ENCODE data around the gene BCL3.

BCL3 gene

DNA sequence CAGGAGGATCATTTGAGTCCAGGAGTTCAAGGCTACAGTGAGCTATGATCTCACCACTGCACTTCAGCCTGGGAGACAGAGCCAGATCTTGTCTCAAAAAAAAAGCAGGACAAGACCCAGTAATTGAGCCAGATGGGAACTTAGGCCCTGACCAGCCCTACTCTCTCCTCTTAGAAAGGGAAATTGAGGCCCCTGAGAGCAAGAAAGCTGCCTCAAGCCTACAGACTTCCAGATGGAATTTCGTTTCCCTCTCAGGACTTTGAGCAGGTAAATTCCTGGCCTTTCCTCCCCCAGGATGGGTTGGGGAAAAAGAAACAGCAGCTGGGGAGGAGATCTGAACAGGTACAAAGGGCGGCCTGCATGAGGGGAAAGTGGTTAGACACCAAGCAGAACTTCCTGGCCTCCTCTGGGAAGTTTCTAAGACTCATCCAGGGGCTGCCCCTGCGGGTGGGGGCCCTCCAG is 3.6 kb upstream of the BCL3 start:
- no peak for DNase-seq

DNA sequence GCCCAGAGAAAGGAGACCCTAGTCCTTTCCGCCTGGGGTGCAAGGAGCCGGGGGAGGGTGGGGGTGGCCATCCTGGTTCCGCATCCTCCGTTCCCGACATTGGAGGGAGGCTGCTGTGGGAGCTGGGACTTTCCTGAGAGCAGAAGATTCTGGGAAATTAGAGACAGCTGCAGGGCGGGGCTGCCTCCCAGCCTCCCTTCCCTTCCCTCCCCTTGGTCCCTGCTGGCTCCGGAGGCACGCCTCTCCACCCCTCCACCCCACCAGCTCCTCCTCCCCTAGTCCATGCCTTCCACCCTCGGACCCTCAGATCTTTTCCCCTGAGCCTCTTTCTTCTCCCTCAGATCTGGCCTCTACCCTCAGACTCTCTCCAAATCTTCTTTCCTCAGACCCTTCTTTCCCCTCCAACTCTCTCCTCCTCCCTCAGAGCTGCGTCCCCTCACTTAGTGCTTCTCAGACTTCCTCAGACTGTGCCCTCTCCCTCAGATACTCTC is 3.1 kb upstream of the BCL3 start:
- no peak for DNase-seq

DNA sequence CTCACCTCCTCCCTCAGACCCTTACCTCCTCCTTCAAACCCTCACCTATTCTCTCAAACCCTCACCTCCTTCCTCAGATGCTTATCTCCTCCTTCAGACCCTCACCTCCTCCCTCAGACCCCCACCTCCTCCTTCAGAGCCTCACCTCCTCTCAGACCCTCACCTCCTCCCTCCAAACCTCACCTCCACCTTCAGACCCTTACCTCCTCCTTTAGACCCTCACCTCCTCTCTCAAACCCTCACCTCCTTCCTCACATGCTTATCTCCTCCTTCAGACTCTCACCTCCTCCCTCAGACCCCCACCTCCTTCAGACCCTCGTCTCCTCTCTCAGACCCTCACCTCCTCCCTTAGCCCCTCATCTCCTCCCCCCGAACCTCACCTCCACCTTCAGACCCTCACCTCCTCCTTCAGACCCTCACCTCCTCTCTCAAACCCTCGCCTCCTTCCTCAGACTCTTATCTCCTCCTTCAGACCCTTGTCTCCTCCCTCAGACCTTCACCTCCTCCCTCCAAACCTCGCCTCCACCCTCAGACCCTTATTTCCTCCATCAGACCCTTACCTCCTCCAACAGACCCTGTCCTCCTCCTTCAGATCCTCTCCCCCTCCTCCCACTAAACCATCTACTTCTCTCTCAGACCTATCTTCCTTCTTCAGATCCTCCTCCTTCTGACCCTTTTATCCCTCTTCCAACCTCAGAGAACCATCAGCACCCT is 2.5 kb upstream of the BCL3 start:
- no peak for DNase-seq

DNA sequence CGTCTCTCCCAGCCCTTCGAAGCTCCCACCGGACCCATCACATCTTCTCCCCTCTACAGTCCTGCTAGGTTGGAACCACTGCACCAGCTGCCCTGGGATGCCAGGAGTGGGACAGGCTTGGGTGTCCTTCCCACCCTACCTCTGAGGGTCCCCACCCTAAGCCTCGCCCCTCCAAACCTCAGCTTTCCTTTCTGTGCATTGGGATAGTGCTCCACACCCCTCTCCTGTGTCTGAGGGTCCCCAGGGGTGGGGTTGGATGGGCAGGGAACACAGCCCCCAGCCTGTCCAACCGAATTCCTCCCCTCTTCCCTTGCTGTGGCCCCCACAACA is 1.9 kb upstream of the BCL3 start:
- DNase-seq = no peak

DNA sequence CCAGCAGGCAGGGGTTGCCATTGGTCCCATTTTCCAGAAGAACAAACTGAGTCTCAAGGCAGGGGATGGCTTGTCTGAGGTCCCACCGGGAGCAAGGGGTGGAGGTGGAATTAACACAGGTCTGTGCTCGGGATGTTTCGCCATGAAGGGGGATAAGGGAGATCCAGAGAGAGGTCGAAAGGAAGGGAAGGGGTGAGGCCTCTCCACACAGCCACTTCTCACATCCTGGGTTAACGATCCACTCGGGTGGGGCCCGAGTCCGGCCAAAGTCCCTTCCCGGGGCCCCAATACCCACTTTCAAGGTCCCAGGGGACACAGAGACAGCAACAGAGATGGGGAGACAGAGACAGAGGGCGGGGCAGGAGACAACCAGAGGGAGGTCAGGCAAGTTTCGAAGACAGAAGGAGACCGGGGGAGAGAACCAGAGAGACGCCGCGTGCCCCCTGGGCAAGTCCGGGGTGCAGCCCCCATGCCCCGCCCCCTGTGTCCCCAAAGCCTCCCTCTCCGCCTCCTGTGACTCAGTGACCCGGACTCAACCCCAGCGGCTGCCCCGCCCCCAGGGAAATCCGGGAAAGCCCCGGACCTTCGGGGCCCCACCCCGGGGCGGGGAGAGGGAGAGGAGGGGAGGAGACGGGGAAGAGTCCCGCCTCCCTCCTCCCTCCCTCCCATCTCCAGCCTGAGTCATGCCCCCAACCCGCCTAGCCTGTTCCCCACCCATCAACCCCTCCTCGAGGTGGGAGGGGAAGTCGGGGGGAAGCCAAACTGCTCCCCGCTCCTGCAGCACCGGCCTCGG is 1.4 kb upstream of the BCL3 start:
- DNase-seq = peak; percentile 30

DNA sequence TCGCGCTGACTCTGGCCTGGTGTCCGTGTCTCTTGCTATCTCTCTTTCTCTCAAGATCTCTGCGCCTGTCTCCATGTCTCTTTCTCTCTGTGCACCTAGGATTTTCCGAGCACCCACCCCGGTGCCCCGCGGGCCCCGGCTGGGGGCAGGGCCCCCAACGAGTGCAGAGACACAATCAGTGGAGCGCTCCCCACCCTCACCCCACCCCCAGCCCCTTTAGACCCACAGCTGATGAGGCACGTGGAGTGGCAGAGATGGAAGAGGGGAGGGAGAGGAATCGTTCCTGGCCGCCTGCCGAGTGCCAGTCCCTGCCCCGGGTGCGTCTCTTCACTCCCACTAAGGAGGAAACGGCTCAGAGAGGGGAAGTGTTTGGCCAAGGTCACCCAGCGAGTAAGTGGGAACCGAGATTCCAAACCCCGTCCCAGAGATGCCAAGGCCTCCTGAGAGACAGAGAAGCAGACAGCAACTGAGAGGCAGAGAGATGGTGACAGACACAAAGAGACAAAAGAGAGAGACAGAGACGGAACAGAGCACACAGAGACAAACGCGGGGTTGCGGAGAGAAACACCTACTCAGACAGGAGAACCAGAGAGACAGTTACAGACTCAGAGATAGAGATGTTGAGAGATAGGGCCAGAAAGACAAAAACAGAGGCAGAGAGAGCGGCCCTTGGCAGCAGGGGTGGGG is 626 bp upstream of the BCL3 start:
- peak; percentile 26 for DNase-seq

DNA sequence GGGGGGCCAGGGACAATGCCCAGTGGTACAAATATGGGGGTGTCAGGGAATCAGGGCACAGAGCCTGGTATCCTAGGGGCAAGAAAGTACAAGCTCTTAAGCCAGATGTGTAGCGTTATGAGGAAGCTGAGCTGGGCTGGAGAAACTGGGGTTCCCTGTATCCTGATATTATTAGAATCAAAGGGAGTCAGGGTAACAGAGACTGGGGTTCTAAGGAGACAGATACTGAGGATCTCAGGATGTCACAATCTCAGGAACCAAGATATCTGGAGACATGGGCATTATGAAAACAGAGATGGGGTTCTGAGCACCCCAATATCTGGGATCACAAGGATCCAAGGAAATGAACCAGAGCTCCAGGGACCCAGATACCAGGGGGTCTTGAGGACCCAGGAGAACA is 784 bp downstream of the BCL3 start:
- DNase-seq = no peak

DNA sequence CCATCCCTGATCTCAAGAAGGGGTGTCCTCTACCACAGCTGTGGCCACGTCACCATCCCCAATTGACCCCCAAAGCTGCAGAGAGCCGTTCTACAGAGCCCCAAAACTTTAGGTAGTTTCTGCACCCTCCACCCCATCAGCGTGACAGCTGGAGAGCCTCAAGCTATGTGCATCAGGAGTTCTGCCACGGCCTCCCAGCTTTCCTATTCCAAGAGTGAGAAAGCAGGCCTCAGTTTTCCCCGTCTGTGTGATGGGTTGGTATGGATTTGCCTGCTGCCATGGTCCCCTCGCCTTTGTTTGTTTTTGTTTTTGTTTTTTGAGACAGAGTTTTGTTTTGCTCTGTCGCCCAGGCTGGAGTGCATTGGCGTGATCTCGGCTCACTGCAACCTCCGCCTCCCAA is 1.5 kb downstream of the BCL3 start:
- no peak for DNase-seq

DNA sequence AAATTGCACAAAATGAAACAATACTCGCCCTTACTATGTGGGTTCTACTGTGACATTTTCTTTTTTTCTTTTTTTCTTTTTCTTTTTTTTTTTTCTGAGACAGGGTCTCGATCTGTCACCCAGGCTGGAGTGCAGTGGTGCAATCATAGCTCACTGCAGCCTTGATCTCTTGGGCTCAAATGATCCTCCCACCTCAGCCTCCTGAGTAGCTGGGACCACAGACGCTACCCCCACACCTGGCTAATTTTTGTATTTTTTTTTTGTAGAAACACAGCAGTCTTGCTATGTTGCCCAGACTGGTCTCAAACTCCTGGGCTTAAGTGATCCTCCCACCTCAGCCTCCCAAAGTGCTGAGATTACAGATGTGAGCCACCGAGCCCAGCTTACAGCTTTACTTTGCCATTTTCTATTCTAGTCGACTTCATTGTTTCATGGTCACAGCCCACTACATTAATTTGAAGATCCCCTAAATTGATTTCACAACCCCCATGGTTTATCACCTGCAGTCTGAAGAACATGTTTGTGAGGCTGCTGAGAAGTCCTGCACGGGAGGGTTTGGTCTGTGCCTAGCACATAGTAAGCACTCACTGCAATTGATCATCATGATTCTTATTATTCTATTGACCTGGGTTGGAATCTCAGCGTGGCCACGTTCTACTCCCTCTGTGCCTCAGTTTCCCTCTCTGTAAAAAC is 3.8 kb downstream of the BCL3 start:
- no peak for DNase-seq

DNA sequence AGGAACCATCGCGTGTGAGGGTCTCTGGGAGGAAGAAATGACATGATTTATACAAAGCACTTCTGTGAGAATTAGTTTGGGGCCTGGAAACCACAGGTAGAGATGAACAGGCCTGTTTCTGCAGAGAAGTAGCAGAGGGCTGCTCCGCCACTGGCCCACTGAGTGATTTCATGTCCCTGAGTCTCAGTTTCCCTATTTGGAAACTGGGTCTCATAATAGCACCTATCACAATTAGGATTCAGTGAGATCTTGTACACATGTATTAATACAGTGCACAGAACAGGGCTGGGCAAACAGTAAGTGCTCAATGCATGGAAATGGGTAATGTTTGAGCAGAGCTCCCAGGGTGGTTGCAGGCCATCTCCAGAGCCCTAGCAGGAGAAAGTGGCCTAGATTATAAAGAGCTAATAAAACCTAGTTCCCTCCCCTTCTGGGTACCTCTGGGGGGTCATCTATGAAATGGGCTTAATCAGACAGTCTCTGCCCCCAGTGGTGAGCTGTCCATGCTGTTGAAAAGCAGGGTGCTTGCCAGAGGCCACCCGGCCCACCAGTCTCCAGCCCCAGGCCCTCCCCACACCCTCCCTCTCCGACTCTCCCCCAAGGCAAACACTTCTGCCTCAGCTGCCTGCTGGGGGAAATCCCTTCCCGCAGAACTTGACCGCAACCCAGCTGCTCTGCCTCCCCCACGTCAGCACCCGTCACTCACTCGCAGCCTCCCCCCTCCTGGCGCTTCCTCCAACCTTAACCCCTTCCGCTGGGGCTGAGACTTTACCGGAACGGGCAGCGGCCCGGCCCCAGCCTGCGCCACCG is 4.5 kb downstream of the BCL3 start:
- no peak for DNase-seq

DNA sequence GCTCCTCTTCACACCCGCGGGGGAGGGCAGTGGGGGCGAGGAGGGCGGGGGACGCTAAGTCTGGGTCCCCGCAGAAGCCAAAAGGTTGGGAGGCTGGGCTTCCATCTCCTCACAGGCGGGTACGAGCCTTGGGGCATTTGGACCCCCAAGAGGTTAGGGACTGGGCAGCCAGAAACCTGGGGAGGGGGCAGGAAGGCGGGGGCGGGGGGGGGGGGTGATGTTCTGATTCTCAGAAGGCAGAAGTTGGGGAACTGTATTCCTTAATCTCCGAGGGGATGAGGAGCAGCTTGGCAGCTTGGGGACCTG is 5.1 kb downstream of the BCL3 start:
- DNase-seq = no peak

DNA sequence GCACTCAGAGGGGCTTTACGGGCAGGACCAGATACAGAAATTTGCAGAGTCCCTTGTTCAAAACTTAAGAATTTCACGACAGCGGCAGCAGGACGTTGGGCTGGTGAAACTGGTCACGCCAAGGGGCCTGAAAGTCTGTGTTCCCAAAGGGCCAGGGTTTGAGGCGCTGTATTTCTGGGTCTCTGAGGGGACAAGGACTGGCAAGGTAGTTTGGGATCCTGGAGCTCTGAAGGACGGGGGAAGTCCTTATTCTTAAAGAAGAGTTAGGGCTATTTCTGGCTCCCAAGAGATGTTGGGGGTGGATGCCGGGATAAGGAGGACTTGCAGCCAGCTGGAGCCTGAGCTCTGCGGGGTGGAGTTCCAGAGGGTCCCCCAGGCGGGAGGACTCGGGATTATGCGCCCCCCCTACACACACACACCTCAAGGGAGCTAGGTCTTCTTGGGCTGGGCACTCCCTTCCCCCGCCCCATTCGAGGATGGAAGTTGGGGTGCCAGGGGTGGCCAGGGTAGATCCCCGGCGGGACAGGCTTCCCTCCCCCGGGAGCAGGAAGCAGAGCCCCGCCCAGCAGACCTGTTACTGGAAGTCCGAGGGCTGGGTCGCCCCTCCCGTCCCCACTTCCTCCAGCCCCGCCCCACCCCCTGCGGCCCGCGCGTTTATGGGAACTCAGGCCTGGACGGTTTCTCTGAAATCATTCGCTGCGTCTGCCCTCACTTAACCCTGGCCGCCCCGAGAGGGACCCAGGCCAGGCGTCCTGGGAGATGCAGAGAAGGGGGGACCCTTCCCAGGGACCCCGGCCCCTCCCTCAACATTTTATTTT is 5.6 kb downstream of the BCL3 start:
- no peak for DNase-seq

DNA sequence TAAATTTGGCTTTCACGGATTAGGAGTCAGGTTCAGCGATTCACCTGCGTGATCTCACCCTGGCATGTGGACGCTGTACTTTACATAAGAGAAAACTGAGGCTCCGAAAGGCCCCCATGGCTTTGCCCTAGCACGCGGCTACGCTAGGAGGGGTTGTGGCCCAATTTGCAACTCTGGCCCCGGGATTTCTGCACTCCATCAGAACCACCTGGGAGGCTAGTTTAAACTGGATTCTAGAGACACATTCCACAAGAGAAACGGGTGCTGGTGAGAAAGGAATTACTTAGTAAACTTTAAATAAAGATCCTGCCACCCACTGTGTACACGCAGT is 6.2 kb downstream of the BCL3 start:
- no peak for DNase-seq

DNA sequence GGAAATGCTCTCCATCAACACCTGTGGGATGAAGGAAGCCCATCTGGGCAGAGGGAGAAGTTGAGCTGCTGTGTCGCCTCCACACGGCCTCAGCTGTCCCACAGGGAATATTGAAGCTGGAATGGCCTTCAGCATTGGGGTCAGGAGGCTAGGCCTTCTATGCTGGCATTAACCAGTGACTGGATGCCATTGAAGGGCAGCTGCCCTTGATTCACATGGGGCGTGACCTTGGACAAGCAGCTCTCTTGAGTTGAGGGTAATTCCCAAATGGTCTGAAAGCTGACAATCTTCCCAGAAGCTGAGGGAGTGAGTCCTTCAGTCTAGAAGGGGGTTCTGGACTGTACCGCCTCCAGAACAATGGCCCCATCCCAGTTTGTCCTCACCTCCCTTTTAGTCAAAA is 6.7 kb downstream of the BCL3 start:
- no peak for DNase-seq

DNA sequence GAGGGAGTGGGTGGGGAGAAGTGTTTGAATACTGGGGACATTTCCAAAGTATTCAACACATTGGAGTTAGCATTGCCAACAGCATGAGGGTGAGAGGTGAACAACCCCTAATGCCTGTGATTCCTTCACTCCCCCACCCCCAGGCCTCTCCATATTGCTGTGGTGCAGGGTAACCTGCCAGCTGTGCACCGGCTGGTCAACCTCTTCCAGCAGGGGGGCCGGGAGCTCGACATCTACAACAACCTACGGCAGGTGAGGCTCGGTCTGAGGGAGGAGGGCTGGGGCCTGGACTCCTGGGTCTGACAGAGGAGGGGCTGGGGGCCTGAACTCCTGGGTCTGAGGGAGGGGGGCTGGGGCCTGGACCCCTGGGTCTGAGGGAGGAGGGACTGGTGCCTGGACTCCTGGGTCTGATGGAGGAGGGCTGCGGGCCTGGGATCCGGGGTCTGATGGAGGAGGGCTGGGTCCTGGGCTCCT is 7.6 kb downstream of the BCL3 start:
- no peak for DNase-seq

DNA sequence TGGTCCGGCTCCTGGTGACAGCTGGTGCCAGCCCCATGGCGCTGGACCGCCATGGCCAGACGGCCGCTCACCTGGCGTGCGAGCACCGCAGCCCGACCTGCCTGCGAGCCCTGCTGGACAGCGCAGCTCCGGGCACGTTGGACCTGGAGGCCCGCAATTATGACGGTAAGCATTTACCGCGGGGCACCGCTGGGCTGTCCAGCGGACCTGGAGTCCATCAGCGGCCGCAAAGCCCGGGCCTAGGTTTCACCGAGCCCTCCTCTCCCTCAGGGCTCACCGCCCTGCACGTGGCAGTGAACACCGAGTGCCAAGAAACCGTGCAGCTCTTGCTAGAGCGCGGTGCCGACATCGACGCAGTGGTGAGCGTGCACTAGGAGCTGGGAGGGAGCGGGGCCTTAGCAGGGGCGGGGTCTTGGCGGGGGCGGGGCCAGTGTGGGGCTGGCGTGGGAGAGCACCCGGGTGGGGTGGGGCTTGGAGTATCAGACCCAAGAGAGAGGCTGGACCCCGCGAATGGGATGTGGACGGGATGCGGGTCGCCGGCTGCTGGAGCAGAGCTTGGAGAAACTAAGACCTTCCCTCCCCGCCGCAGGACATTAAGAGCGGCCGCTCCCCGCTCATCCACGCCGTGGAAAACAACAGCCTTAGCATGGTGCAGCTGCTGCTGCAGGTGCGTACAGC is 8.7 kb downstream of the BCL3 start:
- no peak for DNase-seq

DNA sequence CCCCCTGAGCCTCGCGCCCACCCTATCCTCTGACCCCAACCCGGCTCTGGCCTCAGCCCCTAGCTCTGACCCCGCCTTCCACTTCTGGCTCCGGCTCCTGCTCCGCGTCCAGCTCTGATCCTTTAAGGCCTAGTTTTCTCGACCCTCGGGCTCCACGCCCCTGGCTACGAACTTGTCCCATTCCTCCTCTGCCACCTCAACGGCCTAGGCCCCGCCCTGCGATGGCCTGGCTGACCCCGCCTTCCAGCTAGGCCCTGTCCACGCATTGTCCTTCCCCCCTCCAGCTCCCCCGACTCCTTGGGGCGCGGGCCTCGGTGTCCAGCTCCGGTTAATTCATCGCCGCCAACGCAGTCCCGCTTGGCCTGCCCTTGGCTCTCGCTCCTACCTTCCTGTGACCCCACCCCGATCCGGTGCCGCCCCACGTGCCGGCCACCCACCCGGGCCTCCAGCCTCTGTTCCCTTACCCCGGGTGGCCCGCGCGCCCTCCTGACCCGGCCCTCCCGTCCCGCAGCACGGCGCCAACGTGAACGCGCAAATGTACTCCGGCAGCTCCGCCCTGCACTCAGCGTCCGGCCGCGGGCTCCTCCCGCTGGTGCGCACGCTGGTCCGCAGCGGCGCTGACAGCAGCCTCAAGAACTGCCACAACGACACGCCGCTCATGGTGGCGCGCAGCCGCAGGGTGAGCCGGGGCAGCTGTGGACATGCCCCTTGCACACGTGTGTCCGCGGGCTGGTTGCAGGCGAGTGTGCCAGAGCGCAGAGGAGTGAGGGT is 9.4 kb downstream of the BCL3 start:
- DNase-seq = no peak

DNA sequence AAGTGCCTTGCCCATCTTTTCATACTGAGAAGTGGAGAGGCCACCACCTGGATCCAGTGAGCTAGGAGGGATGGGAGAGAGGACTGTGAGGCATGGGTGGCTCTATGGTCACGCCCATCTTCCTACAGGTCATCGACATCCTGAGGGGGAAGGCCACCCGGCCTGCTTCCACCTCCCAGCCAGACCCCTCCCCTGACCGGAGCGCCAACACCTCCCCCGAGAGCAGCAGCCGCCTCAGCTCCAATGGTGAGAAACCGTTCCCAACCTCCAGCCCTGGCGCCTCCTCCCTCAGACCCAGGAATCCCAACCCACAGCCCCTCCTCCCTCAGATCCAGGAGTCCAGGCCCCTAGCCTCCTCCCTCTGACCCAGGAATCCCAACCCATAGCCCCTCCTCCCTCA is 10.1 kb downstream of the BCL3 start:
- DNase-seq = no peak

DNA sequence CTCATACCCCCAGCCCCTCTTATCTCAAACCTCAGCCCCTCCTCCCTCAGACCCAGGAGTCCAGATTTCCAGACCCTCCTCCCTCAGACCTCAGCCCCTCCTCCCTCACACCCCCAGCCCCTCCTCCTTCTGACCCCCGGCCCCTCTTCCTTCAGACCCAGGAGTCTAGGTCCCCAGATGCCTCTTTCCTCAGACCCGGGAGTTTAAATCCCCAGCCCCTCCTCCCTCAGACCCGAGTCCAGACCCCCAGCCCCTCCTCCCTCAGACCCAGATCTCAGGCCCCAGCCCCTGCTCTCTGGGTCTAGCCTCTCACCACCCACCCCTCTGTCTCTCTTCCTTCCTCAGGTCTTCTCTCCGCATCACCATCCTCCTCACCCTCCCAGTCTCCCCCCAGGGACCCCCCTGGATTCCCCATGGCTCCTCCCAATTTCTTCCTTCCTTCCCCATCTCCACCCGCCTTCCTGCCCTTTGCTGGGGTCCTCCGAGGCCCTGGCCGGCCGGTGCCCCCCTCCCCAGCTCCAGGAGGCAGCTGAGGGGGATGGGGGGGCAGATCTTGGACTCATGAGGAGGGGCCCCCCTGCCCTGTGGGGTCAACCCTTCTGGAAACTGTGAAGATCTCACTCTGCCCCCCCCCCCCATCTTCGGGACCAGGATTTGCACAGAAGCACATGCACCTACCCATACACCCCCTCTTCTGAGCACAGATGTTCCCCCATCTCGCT is 10.7 kb downstream of the BCL3 start:
- DNase-seq = no peak

DNA sequence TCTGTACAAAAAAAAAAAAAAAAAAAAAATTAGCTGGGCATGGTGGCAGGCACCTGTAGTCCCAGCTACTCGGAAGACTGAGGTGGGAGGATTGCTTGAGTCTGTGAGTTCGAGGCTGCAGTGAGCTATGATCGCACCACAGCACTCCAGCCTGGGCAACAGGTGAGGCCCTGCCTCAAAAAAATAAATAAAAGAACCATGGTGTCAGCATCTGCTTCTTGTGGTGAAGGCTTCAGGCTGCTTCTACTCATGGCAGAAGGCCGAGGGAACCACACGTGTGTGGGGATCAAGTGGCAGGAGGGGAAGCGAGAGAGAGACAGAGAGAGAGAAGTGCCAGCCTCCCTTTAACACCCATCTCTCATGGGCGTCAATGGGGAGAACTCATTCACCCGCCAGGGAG is 13.5 kb downstream of the BCL3 start:
- DNase-seq = no peak
